Stimulated activated naive CD8-positive, alpha-beta T cell treated with anti-CD3 and anti-CD28 coated beads, Interleukin-15, Interleukin-2, amounts not matched to agents 100 ng/mL and 50 ng/mL, for 24 hours (primary cell): Measurements from ENCODE around the gene GALNT10.

Experiments used
- H3K27ac Mint-ChIP-seq: one replicate; pipeline ENCODE4 v1.8.0; 2021; ENCODE audit warnings: mild to moderate bottlenecking, mixed read lengths
- H3K27me3 Mint-ChIP-seq: one replicate; pipeline ENCODE4 v1.8.0; 2021; ENCODE audit warnings: mixed read lengths
- H3K36me3 Mint-ChIP-seq: one replicate; pipeline ENCODE4 v1.8.0; 2021; ENCODE audit warnings: low read depth, mixed read lengths
- H3K4me1 Mint-ChIP-seq: one replicate; pipeline ENCODE4 v1.8.0; 2021; ENCODE audit warnings: low read depth, mixed read lengths
- H3K4me3 Mint-ChIP-seq: one replicate; pipeline ENCODE4 v1.8.0; 2021; ENCODE audit warnings: mild to moderate bottlenecking, mixed read lengths
- H3K9me3 Mint-ChIP-seq: one replicate; pipeline ENCODE4 v1.8.0; 2021; ENCODE audit warnings: mixed read lengths

The GALNT10 gene

GRCh38 chr5:154330097-154330667 lies 139.6 kb downstream of the GALNT10 start:
- Mint-ChIP-seq H3K4me3 (no peak overlapping the region), H3K4me1 (no peaks in the 10 kb centered on the region), H3K36me3 (peaks cover 48% of the 10 kb centered on the region), H3K27ac (no peak overlapping the region), H3K9me3 (no peaks in the 10 kb centered on the region), H3K27me3 (no peaks in the 10 kb centered on the region)

- Mint-ChIP-seq H3K4me3 (no peak overlapping the region), H3K27me3 (no peaks in the 10 kb centered on the region), H3K36me3 (peaks cover 49% of the 10 kb centered on the region), H3K9me3 (no peaks in the 10 kb centered on the region), H3K4me1 (no peaks in the 10 kb centered on the region), H3K27ac (no peak overlapping the region)
These were observed 140.7 kb downstream of the GALNT10 start for GRCh38 chr5:154331232-154331631.

GRCh38 chr5:154331924-154332323 lies 141.4 kb downstream of the GALNT10 start:
- H3K4me1 Mint-ChIP-seq = no peaks in the 10 kb centered on the region
- H3K9me3 Mint-ChIP-seq = no peaks in the 10 kb centered on the region
- H3K36me3 Mint-ChIP-seq = peaks cover 49% of the 10 kb centered on the region
- no peak overlapping the region for H3K27ac Mint-ChIP-seq
- H3K27me3 Mint-ChIP-seq = no peaks in the 10 kb centered on the region
- H3K4me3 Mint-ChIP-seq = no peak overlapping the region

GRCh38 chr5:154332451-154332850 lies 141.9 kb downstream of the GALNT10 start:
- H3K36me3 Mint-ChIP-seq = peaks cover 53% of the 10 kb centered on the region
- H3K27ac Mint-ChIP-seq = no peak overlapping the region

GRCh38 chr5:154333016-154333415 lies 142.5 kb downstream of the GALNT10 start:
- peaks cover 58% of the 10 kb centered on the region for H3K36me3 Mint-ChIP-seq
- no peaks in the 10 kb centered on the region for H3K4me1 Mint-ChIP-seq
- H3K9me3 Mint-ChIP-seq = no peaks in the 10 kb centered on the region
- H3K4me3 Mint-ChIP-seq = no peak overlapping the region
- H3K27me3 Mint-ChIP-seq = no peaks in the 10 kb centered on the region
- no peak overlapping the region for H3K27ac Mint-ChIP-seq

More at GRCh38 chr5:154332451-154332850, 141.9 kb downstream of the GALNT10 start:
- H3K4me3 Mint-ChIP-seq = no peak overlapping the region
- H3K4me1 Mint-ChIP-seq = no peaks in the 10 kb centered on the region
- H3K9me3 Mint-ChIP-seq = no peaks in the 10 kb centered on the region
- no peaks in the 10 kb centered on the region for H3K27me3 Mint-ChIP-seq

- no peaks in the 10 kb centered on the region for H3K9me3 Mint-ChIP-seq
- peaks cover 58% of the 10 kb centered on the region for H3K36me3 Mint-ChIP-seq
- no peak overlapping the region for H3K27ac Mint-ChIP-seq
- H3K4me3 Mint-ChIP-seq = no peak overlapping the region
- H3K27me3 Mint-ChIP-seq = no peaks in the 10 kb centered on the region
- no peaks in the 10 kb centered on the region for H3K4me1 Mint-ChIP-seq
These were observed 144.0 kb downstream of the GALNT10 start for GRCh38 chr5:154334406-154335064.

GRCh38 chr5:154335065-154335448 lies 144.5 kb downstream of the GALNT10 start:
- H3K4me3 Mint-ChIP-seq = no peak overlapping the region
- H3K27ac Mint-ChIP-seq = no peak overlapping the region
- no peaks in the 10 kb centered on the region for H3K4me1 Mint-ChIP-seq
- H3K9me3 Mint-ChIP-seq = no peaks in the 10 kb centered on the region
- no peaks in the 10 kb centered on the region for H3K27me3 Mint-ChIP-seq
- H3K36me3 Mint-ChIP-seq = peaks cover 53% of the 10 kb centered on the region

- Mint-ChIP-seq H3K27me3 (no peaks in the 10 kb centered on the region), H3K9me3 (no peaks in the 10 kb centered on the region), H3K27ac (no peak overlapping the region), H3K36me3 (peaks cover 21% of the 10 kb centered on the region), H3K4me3 (no peak overlapping the region), H3K4me1 (peaks cover 11% of the 10 kb centered on the region)
These were observed 151.1 kb downstream of the GALNT10 start for GRCh38 chr5:154341620-154342019.

GRCh38 chr5:154342211-154342610 lies 151.7 kb downstream of the GALNT10 start:
- Mint-ChIP-seq H3K4me3 (no peak overlapping the region), H3K9me3 (no peaks in the 10 kb centered on the region), H3K4me1 (peaks cover 11% of the 10 kb centered on the region), H3K27me3 (no peaks in the 10 kb centered on the region), H3K36me3 (peaks cover 20% of the 10 kb centered on the region), H3K27ac (no peak overlapping the region)

- Mint-ChIP-seq H3K9me3 (no peaks in the 10 kb centered on the region), H3K4me1 (peaks cover 11% of the 10 kb centered on the region), H3K4me3 (no peak overlapping the region), H3K36me3 (peaks cover 14% of the 10 kb centered on the region), H3K27me3 (no peaks in the 10 kb centered on the region), H3K27ac (no peak overlapping the region)
These were observed 152.4 kb downstream of the GALNT10 start for GRCh38 chr5:154342963-154343362.

- Mint-ChIP-seq H3K36me3 (peaks cover 12% of the 10 kb centered on the region), H3K9me3 (no peaks in the 10 kb centered on the region), H3K27me3 (no peaks in the 10 kb centered on the region), H3K4me3 (no peak overlapping the region), H3K4me1 (peaks cover 11% of the 10 kb centered on the region), H3K27ac (no peak overlapping the region)
These were observed 153.9 kb downstream of the GALNT10 start for GRCh38 chr5:154344461-154344860.

GRCh38 chr5:154345255-154345952 lies 154.9 kb downstream of the GALNT10 start:
- no peaks in the 10 kb centered on the region for H3K27me3 Mint-ChIP-seq
- peaks cover 11% of the 10 kb centered on the region for H3K4me1 Mint-ChIP-seq
- H3K9me3 Mint-ChIP-seq = no peaks in the 10 kb centered on the region
- peaks cover 12% of the 10 kb centered on the region for H3K36me3 Mint-ChIP-seq
- H3K27ac Mint-ChIP-seq = no peak overlapping the region
- H3K4me3 Mint-ChIP-seq = no peak overlapping the region

- H3K9me3 Mint-ChIP-seq = no peaks in the 10 kb centered on the region
- peaks cover 12% of the 10 kb centered on the region for H3K36me3 Mint-ChIP-seq
- H3K27me3 Mint-ChIP-seq = no peaks in the 10 kb centered on the region
- H3K4me1 Mint-ChIP-seq = peaks cover 12% of the 10 kb centered on the region
- no peak overlapping the region for H3K4me3 Mint-ChIP-seq
- no peak overlapping the region for H3K27ac Mint-ChIP-seq
These were observed 155.9 kb downstream of the GALNT10 start for GRCh38 chr5:154346427-154346826.

- Mint-ChIP-seq H3K4me1 (peaks cover 16% of the 10 kb centered on the region), H3K36me3 (peaks cover 8% of the 10 kb centered on the region), H3K27ac (no peak overlapping the region), H3K27me3 (no peaks in the 10 kb centered on the region), H3K4me3 (no peak overlapping the region), H3K9me3 (no peaks in the 10 kb centered on the region)
These were observed 159.2 kb downstream of the GALNT10 start for GRCh38 chr5:154349626-154350264.

GRCh38 chr5:154351141-154351540 lies 160.6 kb downstream of the GALNT10 start:
- H3K9me3 Mint-ChIP-seq = no peaks in the 10 kb centered on the region
- no peaks in the 10 kb centered on the region for H3K27me3 Mint-ChIP-seq
- peaks cover 10% of the 10 kb centered on the region for H3K4me1 Mint-ChIP-seq
- no peak overlapping the region for H3K4me3 Mint-ChIP-seq
- H3K27ac Mint-ChIP-seq = no peak overlapping the region
- peaks cover 8% of the 10 kb centered on the region for H3K36me3 Mint-ChIP-seq
